HEK293T (cell line): ENCODE results near the gene GUCD1.
A peak's percentile ranks its signal among the peaks of the same experiment; 100 is the strongest.

Source experiments
- CTCF ChIA-PET: fragments of 350-600 bp; formaldehyde crosslinking; extraction: SDS; loops from one replicate; lab custom pipeline; 2021; ENCODE audit warnings: antibody characterized with exemption, inconsistent platforms; lab: Yijun Ruan, JAX
- POLR2A ChIA-PET: fragments of 350-600 bp; formaldehyde crosslinking; extraction: SDS; loops from one replicate; lab custom pipeline; 2020; ENCODE audit warnings: antibody characterized with exemption, inconsistent platforms; lab: Yijun Ruan, JAX
- DNase-seq: peaks from one replicate; pipeline ENCODE4 v3.0.0; 2012; ENCODE audit warnings: mixed read lengths; ENCODE audit errors: extremely low spot score
- ARNT ChIP-seq: fragments of 450-650 bp; IDR thresholded peaks from 2 replicates; pipeline ENCODE4 v1.6.1; 2017; ENCODE audit warnings: mild to moderate bottlenecking
- BHLHE40 ChIP-seq: fragments of 450-650 bp; IDR thresholded peaks from 2 replicates; pipeline ENCODE4 v1.6.1; 2016; ENCODE audit warnings: mild to moderate bottlenecking, moderate library complexity, borderline replicate concordance
- CTBP1 ChIP-seq: fragments of 450-650 bp; IDR thresholded peaks from 2 replicates; pipeline ENCODE4 v1.6.1; 2016; ENCODE audit warnings: borderline replicate concordance
- ELF4 ChIP-seq: fragments of 450-650 bp; IDR thresholded peaks from 2 replicates; pipeline ENCODE4 v1.6.1; 2017; ENCODE audit warnings: antibody characterized with exemption
- FOXA1 ChIP-seq: fragments of 450-650 bp; IDR thresholded peaks from 2 replicates; pipeline ENCODE4 v1.6.1; 2016; ENCODE audit warnings: mild to moderate bottlenecking
- FOXK2 ChIP-seq: fragments of 450-650 bp; IDR thresholded peaks from 2 replicates; pipeline ENCODE4 v1.6.1; 2016; ENCODE audit warnings: mild to moderate bottlenecking
- FOXM1 ChIP-seq: fragments of 450-650 bp; IDR thresholded peaks from 2 replicates; pipeline ENCODE4 v1.6.1; 2017; ENCODE audit warnings: mild to moderate bottlenecking, borderline replicate concordance
- HDGF ChIP-seq: fragments of 450-650 bp; IDR thresholded peaks from 2 replicates; pipeline ENCODE4 v1.6.1; 2017; ENCODE audit warnings: antibody characterized with exemption, borderline replicate concordance
- L3MBTL2 ChIP-seq: fragments of 450-650 bp; conservative IDR thresholded peaks from 2 replicates; pipeline ENCODE4 v1.6.1; 2016; ENCODE audit warnings: mild to moderate bottlenecking
- LEF1 ChIP-seq: fragments of 450-650 bp; IDR thresholded peaks from 2 replicates; pipeline ENCODE4 v1.6.1; 2017; ENCODE audit warnings: mild to moderate bottlenecking, borderline replicate concordance
- NFRKB ChIP-seq: fragments of 450-650 bp; IDR thresholded peaks from 2 replicates; pipeline ENCODE4 v1.6.1; 2016; ENCODE audit warnings: mild to moderate bottlenecking, moderate library complexity
- SP1 ChIP-seq: fragments of 450-650 bp; IDR thresholded peaks from 2 replicates; pipeline ENCODE4 v1.6.1; 2017
- SUZ12 ChIP-seq: fragments of 450-650 bp; IDR thresholded peaks from 2 replicates; pipeline ENCODE4 v1.6.1; 2016; ENCODE audit warnings: mild to moderate bottlenecking
- TARDBP ChIP-seq: fragments of 450-650 bp; IDR thresholded peaks from 2 replicates; pipeline ENCODE4 v1.6.1; 2016
- ZNF384 ChIP-seq: fragments of 450-650 bp; IDR thresholded peaks from 2 replicates; pipeline ENCODE4 v1.6.1; 2016
- TF ChIP-seq, protein P1 (sequence below): fragments of 450-650 bp; IDR thresholded peaks from 2 replicates; pipeline ENCODE4 v1.6.1; 2016

The GUCD1 gene

DNA sequence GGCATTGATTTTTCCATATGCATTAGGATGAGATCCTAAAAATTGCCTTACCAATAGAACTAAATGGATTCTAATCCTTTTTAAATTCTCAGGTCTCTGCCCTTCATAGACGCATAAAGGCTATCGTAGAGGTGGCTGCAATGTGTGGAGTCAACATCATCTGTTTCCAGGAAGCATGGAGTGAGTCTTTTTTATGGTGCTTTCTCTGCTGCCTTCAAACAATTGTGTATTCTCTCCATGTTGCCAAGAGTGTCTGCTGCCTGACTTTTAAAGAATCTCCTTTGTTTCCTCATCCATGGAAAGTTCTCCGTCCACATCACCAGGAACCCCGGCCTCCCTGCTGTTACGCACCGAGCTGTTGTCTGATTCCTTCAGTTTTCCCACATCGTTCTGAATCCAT is 52.9 kb downstream of the GUCD1 start:
- TF ChIP-seq FOXK2 (no peak), ZNF384 (no peak), CTBP1 (no peak)
- DNase-seq, result no peak
- CTCF ChIA-PET, result interaction anchor here (1.8 kb wide), 2 partner anchors 20 to 80 kb away, joined by 5 read pairs; no protein-coding TSS in a partner anchor
- POLR2A ChIA-PET, result no interaction called here

DNA sequence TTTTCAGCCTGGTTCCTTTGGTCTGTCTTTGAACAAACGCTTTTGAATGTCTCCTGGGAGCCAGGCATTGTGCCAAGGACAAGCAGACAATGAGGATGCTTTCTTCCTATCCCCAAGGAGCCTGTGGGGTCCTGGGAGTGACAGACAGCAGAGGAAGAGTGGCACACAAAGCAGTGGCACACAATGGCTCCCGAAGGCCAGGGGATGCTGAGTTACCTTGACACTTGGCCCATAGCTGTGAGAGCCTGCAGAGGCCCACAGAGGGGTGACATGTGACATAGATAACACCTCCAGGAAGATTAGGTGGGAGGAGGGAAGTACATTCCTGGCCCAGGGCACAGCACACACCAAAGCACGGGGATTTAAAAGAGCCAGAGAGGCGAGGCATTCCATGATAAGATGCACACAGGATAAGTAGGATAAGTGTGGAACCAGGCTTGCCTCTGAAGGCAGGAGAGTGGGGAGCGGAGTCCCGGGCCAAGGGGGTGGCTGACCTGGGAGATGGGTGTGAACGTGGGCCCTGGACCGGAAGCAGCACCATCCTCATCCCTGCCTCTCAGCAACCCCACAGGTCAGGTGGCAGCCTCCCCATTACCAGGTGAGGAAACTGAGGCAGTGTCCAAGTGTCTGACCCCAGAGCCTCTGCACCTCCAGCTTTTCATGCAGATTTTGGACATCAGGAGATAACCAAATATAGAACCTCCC is 53.5 kb downstream of the GUCD1 start:
- no peak for DNase-seq
- no peak for TF ChIP-seq SUZ12
- ChIA-PET POLR2A (no interaction called here), CTCF (interaction anchor here (1.8 kb wide), 2 partner anchors 20 to 79 kb away, joined by 5 read pairs; no protein-coding TSS in a partner anchor)

DNA sequence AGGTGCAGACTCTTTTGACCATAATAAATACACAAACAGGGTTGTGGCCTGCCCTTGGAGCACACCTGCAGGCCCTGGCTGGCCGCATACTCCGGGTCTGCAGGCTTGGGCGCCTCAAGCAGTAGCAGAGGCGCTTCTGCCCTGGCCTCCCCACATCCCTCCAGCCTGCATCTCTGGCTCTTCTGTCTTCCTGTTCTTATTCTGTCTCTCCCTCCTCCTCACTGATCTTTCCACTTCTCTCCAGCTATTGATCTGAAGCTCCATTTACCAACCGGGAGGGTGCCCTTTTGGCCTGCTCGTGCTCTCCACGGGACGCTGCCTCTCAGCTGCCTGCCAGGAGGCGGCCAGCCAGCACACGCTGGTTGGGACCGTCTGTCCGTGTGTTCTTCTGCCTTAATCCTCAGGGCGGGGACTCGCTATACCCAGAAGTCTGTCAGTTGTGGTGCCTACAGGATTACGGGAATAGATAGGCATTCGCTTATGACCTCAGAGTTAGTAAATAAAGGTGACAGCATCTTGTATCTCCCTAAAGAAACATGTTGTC is 54.6 kb downstream of the GUCD1 start:
- ChIA-PET POLR2A (no interaction called here), CTCF (no interaction called here)
- no peak for TF ChIP-seq BHLHE40
- DNase-seq, result no peak

DNA sequence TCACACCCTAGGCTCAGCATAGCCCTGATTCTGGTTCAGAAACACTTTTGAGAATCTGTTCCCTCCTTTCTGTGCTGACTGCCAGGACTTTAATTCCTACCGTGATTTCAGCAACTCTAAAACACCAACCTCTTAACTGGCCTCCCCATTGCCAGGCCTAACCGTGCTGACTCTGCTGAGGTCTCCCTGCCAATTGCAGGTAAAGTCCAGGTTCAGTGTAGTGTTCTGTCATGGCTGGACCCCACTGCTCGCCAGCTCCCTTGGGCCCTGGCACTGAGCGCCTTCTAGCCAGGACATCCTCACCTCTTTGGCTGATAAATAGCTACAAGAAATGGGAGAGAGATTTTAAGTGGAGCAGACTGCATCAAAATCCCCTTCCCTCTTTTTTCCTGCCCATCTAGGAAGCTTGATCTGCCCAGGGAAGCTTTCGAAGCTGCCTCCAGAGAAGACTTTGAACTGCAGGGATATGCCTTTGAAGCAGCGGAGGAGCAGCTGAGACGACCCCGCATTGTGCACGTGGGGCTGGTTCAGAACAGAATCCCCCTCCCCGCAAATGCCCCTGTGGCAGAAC is 55.1 kb downstream of the GUCD1 start:
- POLR2A ChIA-PET, result no interaction called here
- TF ChIP-seq ZNF384, result no peak
- TF ChIP-seq, protein P1, sequence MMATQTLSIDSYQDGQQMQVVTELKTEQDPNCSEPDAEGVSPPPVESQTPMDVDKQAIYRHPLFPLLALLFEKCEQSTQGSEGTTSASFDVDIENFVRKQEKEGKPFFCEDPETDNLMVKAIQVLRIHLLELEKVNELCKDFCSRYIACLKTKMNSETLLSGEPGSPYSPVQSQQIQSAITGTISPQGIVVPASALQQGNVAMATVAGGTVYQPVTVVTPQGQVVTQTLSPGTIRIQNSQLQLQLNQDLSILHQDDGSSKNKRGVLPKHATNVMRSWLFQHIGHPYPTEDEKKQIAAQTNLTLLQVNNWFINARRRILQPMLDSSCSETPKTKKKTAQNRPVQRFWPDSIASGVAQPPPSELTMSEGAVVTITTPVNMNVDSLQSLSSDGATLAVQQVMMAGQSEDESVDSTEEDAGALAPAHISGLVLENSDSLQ, result no peak
- no peak for TF ChIP-seq SUZ12
- no peak for TF ChIP-seq FOXA1
- TF ChIP-seq SP1, result no peak
- no peak for TF ChIP-seq ARNT
- TF ChIP-seq LEF1, result no peak
- no peak for TF ChIP-seq BHLHE40
- no peak for TF ChIP-seq TARDBP
- TF ChIP-seq NFRKB, result no peak
- no peak for TF ChIP-seq FOXK2
- no peak for TF ChIP-seq FOXM1
- TF ChIP-seq HDGF, result no peak
- TF ChIP-seq ELF4, result no peak
- no peak for TF ChIP-seq L3MBTL2
- no peak for TF ChIP-seq CTBP1
- DNase-seq, result no peak
- CTCF ChIA-PET, result no interaction called here

DNA sequence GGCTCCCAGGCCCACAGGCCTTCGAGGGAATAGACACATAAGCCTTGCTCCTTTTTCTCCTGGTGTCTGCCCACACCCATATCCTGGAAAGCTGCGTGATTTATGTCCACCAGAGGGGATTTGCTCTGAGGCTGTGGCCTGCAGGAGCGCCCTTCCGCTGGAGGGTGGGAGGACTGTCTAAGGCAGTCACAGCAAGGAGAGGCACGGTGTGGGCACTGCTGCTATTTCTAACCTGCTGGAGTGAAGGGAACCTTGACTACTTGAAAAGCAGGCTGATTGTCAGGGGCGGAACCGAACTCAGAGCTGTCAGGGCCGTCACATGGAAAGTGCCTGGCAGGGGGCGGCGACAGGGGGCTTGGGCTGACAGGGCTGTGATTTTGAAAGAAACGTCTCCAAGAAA is 56.1 kb downstream of the GUCD1 start:
- CTCF ChIA-PET, result no interaction called here
- no peak for DNase-seq
- POLR2A ChIA-PET, result no interaction called here
- TF ChIP-seq SP1 (no peak), LEF1 (no peak)
- TF ChIP-seq, protein P1, result 0 out of 2 replicates have a peak, but pooled peaks have one; percentile 60

DNA sequence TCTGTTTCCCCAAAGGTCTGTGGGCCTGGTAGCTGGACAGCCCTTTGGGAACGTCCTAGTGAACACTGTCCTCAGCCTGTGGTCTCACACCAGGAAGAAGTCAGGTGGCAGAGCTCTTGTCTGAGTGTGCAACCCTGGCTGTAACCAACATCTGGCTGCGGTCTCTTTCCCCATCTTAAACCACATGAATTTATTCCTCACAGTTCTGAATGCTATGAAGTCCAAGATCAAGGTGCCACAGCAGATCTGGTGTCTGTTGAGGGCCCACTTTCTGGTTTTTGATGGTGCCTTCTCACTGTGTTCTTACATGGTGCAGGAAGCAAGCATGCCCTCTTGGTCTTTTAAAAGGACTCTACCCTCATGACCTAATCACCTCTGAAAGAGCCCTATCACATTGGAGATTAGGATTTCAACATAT is 57.1 kb downstream of the GUCD1 start:
- DNase-seq, result no peak
- ChIA-PET CTCF (no interaction called here), POLR2A (no interaction called here)
- no peak for TF ChIP-seq FOXA1
- TF ChIP-seq LEF1, result no peak
- TF ChIP-seq SUZ12, result no peak
- no peak for TF ChIP-seq NFRKB
- TF ChIP-seq SP1, result no peak
- no peak for TF ChIP-seq ZNF384

DNA sequence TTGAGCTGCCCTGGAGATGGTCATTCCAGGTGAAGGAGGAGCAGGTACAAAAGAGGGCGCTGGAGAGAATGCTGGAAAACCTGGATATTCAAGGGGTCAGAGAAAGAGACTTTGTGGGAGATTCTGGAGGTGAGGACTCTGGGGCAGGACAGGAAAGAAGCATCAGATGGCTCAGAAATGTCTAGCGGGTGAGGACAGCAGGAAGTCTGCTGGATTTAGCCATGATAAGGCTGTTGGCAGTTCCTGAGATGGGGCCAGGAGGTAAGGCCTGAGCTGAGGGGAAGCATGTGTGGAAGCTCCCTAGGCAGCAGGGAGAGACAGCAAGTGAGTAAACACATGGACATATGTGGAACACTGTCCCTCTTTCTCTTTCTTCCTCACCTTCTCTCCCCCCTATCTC is 58.3 kb downstream of the GUCD1 start:
- TF ChIP-seq SUZ12 (no peak), ARNT (no peak), SP1 (no peak), FOXA1 (no peak)
- CTCF ChIA-PET, result interaction anchor here (1.1 kb wide), 1 partner anchor 75 kb away, joined by 3 read pairs; no protein-coding TSS in a partner anchor
- POLR2A ChIA-PET, result no interaction called here
- no peak for DNase-seq

DNA sequence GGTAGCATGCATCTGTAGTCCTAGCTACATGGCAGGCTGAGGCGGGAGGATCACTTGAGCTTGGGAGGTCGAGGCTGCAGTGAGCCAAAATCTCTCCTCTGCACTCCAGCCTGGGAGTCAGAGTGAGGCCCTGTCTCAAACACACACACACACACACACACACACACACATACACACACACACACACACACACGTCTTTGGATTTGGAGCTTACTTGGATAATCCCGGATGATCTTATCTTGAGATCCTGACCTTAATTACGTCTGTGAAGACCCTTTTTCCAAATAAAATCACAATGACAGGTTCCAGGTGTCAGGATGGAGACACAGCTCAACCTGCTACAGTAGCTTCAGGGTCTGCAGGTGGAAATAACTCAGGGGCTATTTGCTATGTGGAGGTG is 58.7 kb downstream of the GUCD1 start:
- POLR2A ChIA-PET, result no interaction called here
- no peak for DNase-seq
- no peak for TF ChIP-seq NFRKB
- no peak for TF ChIP-seq ELF4
- no peak for TF ChIP-seq FOXK2
- TF ChIP-seq ZNF384, result no peak
- TF ChIP-seq, protein P1, result no peak
- TF ChIP-seq LEF1, result no peak
- TF ChIP-seq CTBP1, result no peak
- TF ChIP-seq L3MBTL2, result no peak
- TF ChIP-seq ARNT, result no peak
- TF ChIP-seq FOXM1, result no peak
- no peak for TF ChIP-seq SP1
- TF ChIP-seq TARDBP, result no peak
- TF ChIP-seq HDGF, result no peak
- no peak for TF ChIP-seq SUZ12
- CTCF ChIA-PET, result interaction anchor here (1.1 kb wide), 1 partner anchor 75 kb away, joined by 3 read pairs; no protein-coding TSS in a partner anchor
